Subcutaneous adipose tissue (tissue), 4 donors: ENCODE data around the gene ERC1. TPM values are rescaled to one million over a fixed set of nuclear protein-coding genes. Genes with fewer than 3 reads are reported as not detected.

ENCODE experiments used
- total RNA-seq, 4 donors: library from RNA; depleted of rRNA; stranded (reverse); fragments of >200 nt; gene quantifications; one replicate each; pipeline ENCODE4 v1.1.0, GENCODE V29; 2016
- TF ChIP-seq, protein P1 (sequence below): fragments of 450-650 bp; IDR thresholded peaks from one replicate; pipeline ENCODE4 v1.5.1; 2016; ENCODE audit warnings: low read depth, mild to moderate bottlenecking, control low read depth, antibody characterized with exemption, moderate library complexity

The ERC1 gene
- total RNA-seq, 4 donors from 2014 or later: 40.3 to 71.8 (median 62.3) TPM

DNA sequence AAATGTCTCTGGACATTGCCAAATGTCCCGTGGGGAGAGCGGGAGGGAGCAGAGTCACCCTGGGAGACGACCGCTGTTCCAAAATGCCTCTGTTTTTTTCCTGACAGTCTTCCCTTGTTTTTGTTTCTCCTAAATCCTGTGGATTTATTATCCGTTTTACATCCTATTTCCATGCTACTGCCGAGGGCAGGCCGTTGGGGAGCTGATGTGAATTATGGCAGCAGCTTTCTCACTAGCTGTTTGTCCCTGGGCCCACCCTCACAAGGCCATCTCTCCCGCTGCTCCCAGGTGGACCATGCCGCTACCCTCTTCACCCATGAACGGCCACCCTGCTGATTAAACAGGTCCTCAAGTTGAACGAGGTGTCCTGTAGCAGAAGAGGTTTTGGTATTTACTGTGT lies 548.1 kb downstream of the ERC1 start:
- TF ChIP-seq, protein P1, sequence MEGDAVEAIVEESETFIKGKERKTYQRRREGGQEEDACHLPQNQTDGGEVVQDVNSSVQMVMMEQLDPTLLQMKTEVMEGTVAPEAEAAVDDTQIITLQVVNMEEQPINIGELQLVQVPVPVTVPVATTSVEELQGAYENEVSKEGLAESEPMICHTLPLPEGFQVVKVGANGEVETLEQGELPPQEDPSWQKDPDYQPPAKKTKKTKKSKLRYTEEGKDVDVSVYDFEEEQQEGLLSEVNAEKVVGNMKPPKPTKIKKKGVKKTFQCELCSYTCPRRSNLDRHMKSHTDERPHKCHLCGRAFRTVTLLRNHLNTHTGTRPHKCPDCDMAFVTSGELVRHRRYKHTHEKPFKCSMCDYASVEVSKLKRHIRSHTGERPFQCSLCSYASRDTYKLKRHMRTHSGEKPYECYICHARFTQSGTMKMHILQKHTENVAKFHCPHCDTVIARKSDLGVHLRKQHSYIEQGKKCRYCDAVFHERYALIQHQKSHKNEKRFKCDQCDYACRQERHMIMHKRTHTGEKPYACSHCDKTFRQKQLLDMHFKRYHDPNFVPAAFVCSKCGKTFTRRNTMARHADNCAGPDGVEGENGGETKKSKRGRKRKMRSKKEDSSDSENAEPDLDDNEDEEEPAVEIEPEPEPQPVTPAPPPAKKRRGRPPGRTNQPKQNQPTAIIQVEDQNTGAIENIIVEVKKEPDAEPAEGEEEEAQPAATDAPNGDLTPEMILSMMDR: no peak

DNA sequence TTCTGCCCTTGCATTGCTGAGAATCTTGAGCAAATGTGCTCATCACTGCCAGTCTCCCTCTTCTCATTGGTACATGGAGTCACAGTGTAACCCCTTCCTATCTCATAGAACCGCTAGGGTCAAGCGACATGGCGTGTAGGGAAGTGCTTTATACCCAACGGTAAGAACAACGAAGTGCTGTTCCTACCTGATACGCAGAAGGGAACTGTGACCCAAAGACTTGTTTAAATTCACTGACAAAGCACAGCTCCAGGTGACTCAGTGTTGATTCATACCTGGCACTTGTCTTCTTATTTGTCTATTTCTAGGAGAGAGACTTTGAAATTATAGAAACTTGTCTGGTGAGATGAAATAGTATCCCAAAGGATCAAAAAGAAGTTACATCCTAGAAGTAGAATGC lies 549.7 kb downstream of the ERC1 start:
- TF ChIP-seq, protein P1: no peak

GRCh38 chr12:1542599-1542998 lies 551.6 kb downstream of the ERC1 start:
- TF ChIP-seq, protein P1: no peak

GRCh38 chr12:1544996-1545700 lies 554.1 kb downstream of the ERC1 start:
- TF ChIP-seq, protein P1: no peak

Other genes starting within 250 kb of the ERC1 start
- gene WNK1, start 238.6 kb upstream of the ERC1 start, total RNA-seq: 100 to 1,000 TPM; 208 to 631 (median 301) TPM
- gene RAD52, start 41.5 kb upstream of the ERC1 start, total RNA-seq: 10 to 100 TPM in 3 of 4 donors, 1 to 10 TPM in 1; 9.0 to 19.1 (median 13.1) TPM